Nephron (organoid): ENCODE results near the gene MLST8.
"Not testable (repeated sequence)": the region's sequence is repeated elsewhere in the genome, so short reads cannot be mapped to it uniquely, and the experiment has no call there.

Source experiments
- H3K27ac Mint-ChIP-seq, 3 experiments: 2 replicates each; pipeline ENCODE4 v1.8.0; 2020; ENCODE audit warnings: mixed read lengths in 3 of 3, mild to moderate bottlenecking in 2 of 3, moderate library complexity in 1 of 3
- H3K27me3 Mint-ChIP-seq: 2 replicates; pipeline ENCODE4 v1.8.0; 2021; ENCODE audit warnings: low read depth, mild to moderate bottlenecking, moderate library complexity, mixed read lengths
- H3K36me3 Mint-ChIP-seq: 2 replicates; pipeline ENCODE4 v1.8.0; 2020; ENCODE audit warnings: low read depth, mixed read lengths
- H3K4me1 Mint-ChIP-seq: 2 replicates; pipeline ENCODE4 v1.8.0; 2020; ENCODE audit warnings: mixed read lengths
- H3K4me3 Mint-ChIP-seq, 3 experiments: 2 replicates each; pipeline ENCODE4 v1.8.0; 2020; ENCODE audit warnings: mild to moderate bottlenecking in 3 of 3, mixed read lengths in 3 of 3, moderate library complexity in 2 of 3
- H3K9me3 Mint-ChIP-seq: 2 replicates; pipeline ENCODE4 v1.8.0; 2020; ENCODE audit warnings: mixed read lengths
- TF ChIP-seq, protein P1 (sequence below), 3 experiments: fragments of 200-600 bp; sonication (generic); IDR thresholded peaks; one replicate each; pipeline ENCODE4 v1.5.0; 2021; ENCODE audit warnings: antibody characterized with exemption in 3 of 3; ENCODE audit not compliant: unreplicated experiment in 3 of 3

Gene MLST8

DNA sequence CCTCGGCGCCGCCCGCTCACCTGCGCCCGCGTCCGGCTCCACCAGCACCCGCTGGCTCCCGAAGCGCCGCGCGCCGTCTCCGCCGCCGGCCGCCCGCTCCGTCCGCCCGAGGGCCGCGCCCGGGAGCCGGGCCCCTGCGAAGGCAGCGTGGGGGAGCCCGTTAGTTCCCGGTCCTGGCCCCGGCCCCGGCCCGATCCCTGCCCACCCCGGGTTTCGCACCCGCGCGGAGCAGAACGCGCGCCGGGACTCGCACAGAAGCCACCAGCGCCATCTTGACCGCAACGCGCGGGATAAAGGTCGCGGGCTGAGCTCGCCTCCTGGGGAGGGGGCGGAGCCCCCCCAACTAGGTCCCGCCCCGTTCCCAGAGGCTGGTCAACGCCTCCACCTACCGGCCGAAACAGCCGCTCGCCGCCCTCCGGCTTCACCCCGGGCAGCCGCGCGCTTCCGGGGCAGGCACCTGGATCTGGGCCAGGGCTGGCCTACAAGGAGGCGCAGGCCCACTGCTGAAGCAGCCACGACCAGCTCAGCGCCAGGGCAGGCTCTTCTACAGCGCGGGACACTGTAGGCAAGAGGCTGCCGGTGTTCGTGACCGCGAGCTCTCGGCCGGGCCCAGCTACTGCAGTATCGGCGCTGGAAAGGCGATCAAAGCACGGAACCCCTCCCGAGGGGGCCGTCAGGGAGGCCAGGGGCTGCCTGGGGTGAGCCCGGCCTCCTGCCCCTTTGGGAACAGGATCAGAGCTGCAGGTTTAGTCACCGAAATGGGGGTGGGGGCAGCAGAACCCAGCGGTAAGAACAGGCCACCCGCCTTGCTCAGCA is 46.2 kb downstream of the MLST8 start, which contains the start of gene ECI1:
ECI1 (minus strand) TSS at position 292 of the 816 bp plus-strand sequence; CDS start at position 271, 21 bp downstream.
- TF ChIP-seq, protein P1, sequence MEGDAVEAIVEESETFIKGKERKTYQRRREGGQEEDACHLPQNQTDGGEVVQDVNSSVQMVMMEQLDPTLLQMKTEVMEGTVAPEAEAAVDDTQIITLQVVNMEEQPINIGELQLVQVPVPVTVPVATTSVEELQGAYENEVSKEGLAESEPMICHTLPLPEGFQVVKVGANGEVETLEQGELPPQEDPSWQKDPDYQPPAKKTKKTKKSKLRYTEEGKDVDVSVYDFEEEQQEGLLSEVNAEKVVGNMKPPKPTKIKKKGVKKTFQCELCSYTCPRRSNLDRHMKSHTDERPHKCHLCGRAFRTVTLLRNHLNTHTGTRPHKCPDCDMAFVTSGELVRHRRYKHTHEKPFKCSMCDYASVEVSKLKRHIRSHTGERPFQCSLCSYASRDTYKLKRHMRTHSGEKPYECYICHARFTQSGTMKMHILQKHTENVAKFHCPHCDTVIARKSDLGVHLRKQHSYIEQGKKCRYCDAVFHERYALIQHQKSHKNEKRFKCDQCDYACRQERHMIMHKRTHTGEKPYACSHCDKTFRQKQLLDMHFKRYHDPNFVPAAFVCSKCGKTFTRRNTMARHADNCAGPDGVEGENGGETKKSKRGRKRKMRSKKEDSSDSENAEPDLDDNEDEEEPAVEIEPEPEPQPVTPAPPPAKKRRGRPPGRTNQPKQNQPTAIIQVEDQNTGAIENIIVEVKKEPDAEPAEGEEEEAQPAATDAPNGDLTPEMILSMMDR (IDR thresholded peaks at IDR 0.05; ENCODE audit: unreplicated experiment in 3 of 3): peak; percentile 54 to 74 (median 59)
- Mint-ChIP-seq H3K27ac (peak within 1 kb of the TSS in 2 of 3 experiments; percentile 76 to 92), H3K4me3 (peak within 1 kb of the TSS; percentile 89 to 93 (median 90)), H3K27me3 (no peaks in the 10 kb centered on the region), H3K4me1 (no peaks in the 10 kb centered on the region), H3K36me3 (peaks cover 32% of the 10 kb centered on the region), H3K9me3 (no peaks in the 10 kb centered on the region)

DNA sequence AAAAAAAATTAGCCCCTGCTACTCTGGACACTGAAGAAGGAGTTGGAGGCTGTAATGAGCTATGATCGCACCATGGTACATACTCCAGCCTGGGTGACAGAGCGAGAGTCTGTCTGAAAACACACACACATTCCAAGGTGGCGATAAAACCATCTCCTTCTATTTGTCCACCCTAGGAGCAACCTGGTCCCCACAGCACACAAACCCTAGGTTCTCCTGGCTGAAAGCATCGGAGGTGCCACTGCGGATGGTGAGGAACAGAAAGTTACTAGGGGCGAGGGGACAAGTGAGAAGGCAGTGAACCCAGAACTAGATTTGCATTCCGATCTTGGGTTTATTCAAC is 47.5 kb downstream of the MLST8 start:
- peak overlapping the region; percentile 31 to 73 (median 63) for H3K4me3 Mint-ChIP-seq
- H3K9me3 Mint-ChIP-seq: no peaks in the 10 kb centered on the region

DNA sequence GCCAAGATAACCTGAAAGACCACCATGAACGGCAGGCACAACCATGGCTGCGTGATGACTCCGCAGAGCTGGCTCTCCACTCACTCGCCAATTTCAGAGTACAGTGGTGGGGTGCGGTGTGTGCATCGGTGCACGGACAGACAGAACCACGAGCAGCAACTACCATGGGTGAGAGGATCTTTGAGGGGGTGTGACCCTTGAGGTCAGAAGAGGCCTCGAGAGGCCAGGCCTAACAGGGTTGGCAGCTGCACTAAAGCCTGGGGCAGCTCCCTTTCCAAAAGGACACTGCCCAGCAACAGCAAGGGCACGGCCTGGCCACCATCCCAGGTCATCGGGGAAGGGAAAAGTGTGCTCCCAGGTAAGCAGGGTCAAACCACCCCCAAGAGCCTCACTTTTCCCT is 48.0 kb downstream of the MLST8 start:
- H3K36me3 Mint-ChIP-seq: peaks cover 49% of the 10 kb centered on the region
- TF ChIP-seq, protein P1 (IDR thresholded peaks at IDR 0.05; ENCODE audit: unreplicated experiment in 3 of 3): no peak

More for the DNA sequence above, 47.5 kb downstream of the MLST8 start:
- Mint-ChIP-seq H3K4me1 (no peaks in the 10 kb centered on the region), H3K27me3 (no peaks in the 10 kb centered on the region), H3K36me3 (peaks cover 44% of the 10 kb centered on the region), H3K27ac (peak overlapping the region in 1 of 3 experiments; percentile 81)
- TF ChIP-seq, protein P1 (IDR thresholded peaks at IDR 0.05; ENCODE audit: unreplicated experiment in 3 of 3): no peak

DNA sequence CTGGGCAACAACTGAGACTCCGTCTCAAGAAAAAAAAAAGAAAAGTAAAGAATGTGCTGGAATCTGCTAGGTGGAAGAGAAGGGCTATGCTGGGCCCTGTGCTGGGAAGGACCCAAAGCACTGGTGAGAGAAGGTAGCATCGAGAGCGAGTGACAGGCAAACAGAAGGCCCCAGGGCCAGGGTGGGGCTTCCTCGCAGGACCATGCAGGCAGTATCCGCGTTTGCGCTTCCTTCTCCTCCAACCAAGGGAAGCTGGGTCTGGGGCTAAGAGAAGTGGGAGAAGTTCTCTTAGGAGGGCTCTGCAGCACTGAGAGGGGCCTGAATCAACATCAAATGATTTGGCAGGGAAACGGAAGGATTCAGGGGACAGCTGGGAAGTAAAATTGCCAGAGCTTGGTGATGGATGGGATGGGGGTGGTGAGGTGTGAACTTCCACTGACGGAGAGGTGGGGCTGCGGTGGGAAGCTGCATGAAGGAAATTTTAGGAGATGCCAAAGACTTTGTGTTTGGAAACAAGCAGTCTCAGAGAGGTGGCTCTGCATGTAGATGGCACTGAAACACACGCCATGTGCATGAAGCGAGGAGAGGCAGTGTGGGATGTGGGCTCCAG is 51.4 kb downstream of the MLST8 start:
- H3K27me3 Mint-ChIP-seq: no peaks in the 10 kb centered on the region
- no peaks in the 10 kb centered on the region for H3K9me3 Mint-ChIP-seq
- H3K4me1 Mint-ChIP-seq: no peaks in the 10 kb centered on the region
- no peak overlapping the region for H3K4me3 Mint-ChIP-seq
- H3K36me3 Mint-ChIP-seq: peaks cover 71% of the 10 kb centered on the region
- TF ChIP-seq, protein P1 (IDR thresholded peaks at IDR 0.05; ENCODE audit: unreplicated experiment in 3 of 3): no peak
- H3K27ac Mint-ChIP-seq: no peak overlapping the region

More for the DNA sequence above, 48.0 kb downstream of the MLST8 start:
- H3K4me1 Mint-ChIP-seq: no peaks in the 10 kb centered on the region
- no peaks in the 10 kb centered on the region for H3K27me3 Mint-ChIP-seq
- no peaks in the 10 kb centered on the region for H3K9me3 Mint-ChIP-seq
- peak overlapping the region in 1 of 3 experiments; percentile 73 for H3K4me3 Mint-ChIP-seq
- peak overlapping the region in 1 of 3 experiments; percentile 81 for H3K27ac Mint-ChIP-seq

DNA sequence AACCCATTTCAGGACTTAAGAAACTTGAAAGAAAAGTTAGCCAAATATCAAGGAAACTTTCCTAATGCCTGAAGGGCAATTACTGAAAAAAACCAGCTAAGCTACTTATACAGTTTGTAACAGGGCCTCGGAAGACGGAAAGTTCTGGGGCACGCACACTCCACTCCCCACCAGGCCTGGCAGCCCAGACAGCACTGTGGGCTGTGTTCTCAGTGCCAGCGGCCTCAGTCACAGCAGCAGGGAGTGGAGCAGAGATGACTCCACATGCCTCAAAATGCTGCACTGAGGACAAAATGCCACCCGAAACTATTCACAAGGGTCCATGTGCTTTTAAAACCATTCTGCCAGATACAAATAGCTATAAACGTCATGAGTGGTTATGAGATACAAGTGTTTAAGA is 52.5 kb downstream of the MLST8 start:
- no peak overlapping the region for H3K4me3 Mint-ChIP-seq
- H3K4me1 Mint-ChIP-seq: no peaks in the 10 kb centered on the region
- no peak overlapping the region for H3K27ac Mint-ChIP-seq
- peaks cover 79% of the 10 kb centered on the region for H3K36me3 Mint-ChIP-seq
- H3K27me3 Mint-ChIP-seq: no peaks in the 10 kb centered on the region
- H3K9me3 Mint-ChIP-seq: no peaks in the 10 kb centered on the region
- TF ChIP-seq, protein P1 (IDR thresholded peaks at IDR 0.05; ENCODE audit: unreplicated experiment in 3 of 3): no peak

DNA sequence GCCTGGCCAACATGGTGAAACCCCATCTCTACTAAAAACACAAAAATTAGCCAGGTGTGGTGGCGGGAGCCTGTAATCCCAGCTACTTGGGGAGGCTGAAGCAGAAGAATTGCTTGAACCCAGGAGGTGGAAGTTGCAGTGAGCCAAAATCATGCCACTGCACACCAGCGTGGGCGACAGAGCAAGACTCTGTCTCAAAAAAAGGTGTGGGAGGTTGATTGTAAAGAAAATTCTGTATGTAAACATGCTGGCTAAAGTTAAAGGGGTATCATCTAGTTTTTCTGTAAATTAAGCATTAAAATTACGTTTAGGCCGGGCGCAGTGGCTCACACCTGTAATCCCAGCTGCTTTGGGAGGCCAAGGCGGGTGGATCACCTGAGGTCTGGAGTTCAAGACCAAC is 53.3 kb downstream of the MLST8 start:
- not testable (repeated sequence) for H3K27ac Mint-ChIP-seq, H3K4me3 Mint-ChIP-seq, H3K4me1 Mint-ChIP-seq

More for the DNA sequence above, 53.3 kb downstream of the MLST8 start:
- H3K9me3 Mint-ChIP-seq, H3K27me3 Mint-ChIP-seq: not testable (repeated sequence)
- H3K36me3 Mint-ChIP-seq: peaks cover 78% of the 10 kb centered on the region
